ENCODE measurements around the gene CDIPT. TPM values are rescaled to one million over a fixed set of nuclear protein-coding genes. Genes with fewer than 3 reads are reported as not detected.
A peak's percentile ranks its signal among the peaks of the same experiment; 100 is the strongest.

CDIPT gene
- total RNA-seq, 1 donor from 2014 or later, result 49.7 TPM

- peaks cover 14% of the 10 kb centered on the region for H3K4me1 Mint-ChIP-seq
- H3K27me3 Mint-ChIP-seq (ENCODE audit: low read depth), result peaks cover 25% of the 10 kb centered on the region
- no peak overlapping the region for H3K4me3 Mint-ChIP-seq
- peaks cover 4% of the 10 kb centered on the region for H3K36me3 Mint-ChIP-seq
- no peaks in the 10 kb centered on the region for H3K9me3 Mint-ChIP-seq
- no peak overlapping the region for H3K27ac Mint-ChIP-seq
- DNase-seq (ENCODE audit: low spot score in 2 of 2, unreplicated experiment in 2 of 2), result no peak
- no peak for TF ChIP-seq CTCF (IDR thresholded peaks at IDR 0.05; ENCODE audit: unreplicated experiment)
These were observed 40.6 kb upstream of the CDIPT start for GRCh38 chr16:29903590-29903989.

- no peak for DNase-seq (ENCODE audit: low spot score in 2 of 2, unreplicated experiment in 2 of 2)
- Mint-ChIP-seq H3K4me3 (peak overlapping the region; percentile 53), H3K27me3 (ENCODE audit: low read depth) (peaks cover 39% of the 10 kb centered on the region), H3K4me1 (peaks cover 28% of the 10 kb centered on the region), H3K27ac (peak overlapping the region; percentile 39), H3K9me3 (no peaks in the 10 kb centered on the region), H3K36me3 (peaks cover 3% of the 10 kb centered on the region)
- no peak for TF ChIP-seq CTCF (IDR thresholded peaks at IDR 0.05; ENCODE audit: unreplicated experiment)
These were observed 38.5 kb upstream of the CDIPT start for GRCh38 chr16:29901607-29901945.

GRCh38 chr16:29900888-29901606, 38.0 kb upstream of the CDIPT start:
- Mint-ChIP-seq H3K27me3 (ENCODE audit: low read depth) (peaks cover 39% of the 10 kb centered on the region), H3K4me1 (peaks cover 28% of the 10 kb centered on the region), H3K27ac (peak overlapping the region; percentile 94), H3K36me3 (no peaks in the 10 kb centered on the region), H3K4me3 (peak overlapping the region; percentile 83), H3K9me3 (no peaks in the 10 kb centered on the region)
- no peak for TF ChIP-seq CTCF (IDR thresholded peaks at IDR 0.05; ENCODE audit: unreplicated experiment)
- no peak for DNase-seq (ENCODE audit: low spot score in 2 of 2, unreplicated experiment in 2 of 2)

- H3K27me3 Mint-ChIP-seq (ENCODE audit: low read depth), result peaks cover 39% of the 10 kb centered on the region
- H3K4me1 Mint-ChIP-seq, result peaks cover 28% of the 10 kb centered on the region
- H3K9me3 Mint-ChIP-seq, result no peaks in the 10 kb centered on the region
- DNase-seq (ENCODE audit: low spot score in 2 of 2, unreplicated experiment in 2 of 2), result peak in 1 of 2 experiments; percentile 76
- TF ChIP-seq CTCF (IDR thresholded peaks at IDR 0.05; ENCODE audit: unreplicated experiment), result no peak
- peak within 1 kb of the TSS; percentile 94 for H3K27ac Mint-ChIP-seq
- H3K4me3 Mint-ChIP-seq, result peak within 1 kb of the TSS; percentile 83
- H3K36me3 Mint-ChIP-seq, result no peaks in the 10 kb centered on the region
These were observed 37.3 kb upstream of the CDIPT start, which contains the start of gene ASPHD1 for GRCh38 chr16:29900102-29900887. Gene ASPHD1 (plus strand): TSS chr16:29900488. CDS start chr16:29900972, 484 bp downstream.

GRCh38 chr16:29899516-29900101, 36.6 kb upstream of the CDIPT start, which contains the start of gene SEZ6L2:
Gene SEZ6L2 (minus strand): TSS chr16:29899550. CDS start chr16:29899019, 531 bp downstream.
- Mint-ChIP-seq H3K36me3 (no peaks in the 10 kb centered on the region), H3K27ac (peak within 1 kb of the TSS; percentile 94), H3K9me3 (no peaks in the 10 kb centered on the region), H3K27me3 (ENCODE audit: low read depth) (peaks cover 39% of the 10 kb centered on the region), H3K4me3 (peak within 1 kb of the TSS; percentile 83), H3K4me1 (peaks cover 28% of the 10 kb centered on the region)
- TF ChIP-seq CTCF (IDR thresholded peaks at IDR 0.05; ENCODE audit: unreplicated experiment), result no peak
- DNase-seq (ENCODE audit: low spot score in 2 of 2, unreplicated experiment in 2 of 2), result peak; percentile 76 to 92

Measured in mesothelial cell of epicardium (in vitro differentiated cells).